H7 (cell line): ENCODE measurements around the gene ATOSA. TPM values are rescaled to one million over a fixed set of nuclear protein-coding genes. Genes with fewer than 3 reads are reported as not detected.

Source experiments
- DNase-seq: peaks from one replicate; pipeline ENCODE4 v3.0.0; 2012
- H3K27me3 ChIP-seq: 2 replicates; pipeline ENCODE4 v1.6.0; 2011; ENCODE audit warnings: mild to moderate bottlenecking, low read length; ENCODE audit not compliant: control insufficient read depth, insufficient read depth
- H3K36me3 ChIP-seq: replicated peaks from 2 replicates; pipeline ENCODE4 v1.5.1; 2011; ENCODE audit warnings: low read length; ENCODE audit not compliant: control insufficient read depth, insufficient read depth
- H3K4me3 ChIP-seq: 2 replicates; pipeline ENCODE4 v1.5.1; 2011; ENCODE audit warnings: low read depth, mild to moderate bottlenecking, control low read depth, low read length, moderate library complexity; ENCODE audit not compliant: insufficient read depth
- total RNA-seq: library from RNA; depleted of rRNA; stranded (reverse); fragments of >200 nt; shearing (Covaris generic); gene quantifications from 2 replicates; pipeline ENCODE4 v1.2.3, GENCODE V29; 2014

ATOSA gene
- total RNA-seq, 1 experiment from 2014 or later = 3.7 TPM

GRCh38 chr15:52677593-52678467 is 1.4 kb downstream of the ATOSA start:
- Histone ChIP-seq H3K36me3 (no peaks in the 10 kb centered on the region), H3K4me3 (peak overlapping the region; percentile 82)
- peak; percentile 65 for DNase-seq

GRCh38 chr15:52674831-52675230 is 4.4 kb downstream of the ATOSA start:
- no peaks in the 10 kb centered on the region for H3K36me3 ChIP-seq
- H3K4me3 ChIP-seq = no peak overlapping the region
- no peaks in the 10 kb centered on the region for H3K27me3 ChIP-seq
- DNase-seq = no peak

More at GRCh38 chr15:52677593-52678467, 1.4 kb downstream of the ATOSA start:
- no peaks in the 10 kb centered on the region for H3K27me3 ChIP-seq

- Histone ChIP-seq H3K4me3 (no peak overlapping the region), H3K36me3 (no peaks in the 10 kb centered on the region), H3K27me3 (no peaks in the 10 kb centered on the region)
- DNase-seq = no peak
Observed at GRCh38 chr15:52673734-52674133, 5.5 kb downstream of the ATOSA start.

DNA sequence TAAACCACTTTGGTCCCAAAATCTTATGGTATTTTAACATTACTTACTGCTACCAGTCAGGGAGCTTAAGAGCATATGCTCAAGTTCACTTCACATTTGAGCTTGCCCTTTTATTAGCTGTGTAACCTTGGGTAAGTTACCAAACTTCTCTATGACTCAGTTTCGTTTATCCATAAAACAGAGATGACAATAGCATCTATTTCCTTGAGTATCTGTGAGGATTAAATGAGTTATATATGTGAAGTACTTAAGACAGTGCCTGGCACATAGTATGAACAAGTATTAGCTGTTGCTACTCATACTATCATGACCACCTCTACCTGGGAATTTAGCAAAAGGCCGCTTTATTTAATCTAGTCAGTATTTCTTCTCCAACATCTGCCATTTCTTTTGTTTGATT is 5.9 kb downstream of the ATOSA start:
- Histone ChIP-seq H3K27me3 (no peaks in the 10 kb centered on the region), H3K4me3 (no peak overlapping the region), H3K36me3 (no peaks in the 10 kb centered on the region)
- DNase-seq = no peak

- DNase-seq = no peak
- Histone ChIP-seq H3K27me3 (no peaks in the 10 kb centered on the region), H3K4me3 (no peak overlapping the region), H3K36me3 (no peaks in the 10 kb centered on the region)
Observed at GRCh38 chr15:52672661-52673060, 6.5 kb downstream of the ATOSA start.

DNA sequence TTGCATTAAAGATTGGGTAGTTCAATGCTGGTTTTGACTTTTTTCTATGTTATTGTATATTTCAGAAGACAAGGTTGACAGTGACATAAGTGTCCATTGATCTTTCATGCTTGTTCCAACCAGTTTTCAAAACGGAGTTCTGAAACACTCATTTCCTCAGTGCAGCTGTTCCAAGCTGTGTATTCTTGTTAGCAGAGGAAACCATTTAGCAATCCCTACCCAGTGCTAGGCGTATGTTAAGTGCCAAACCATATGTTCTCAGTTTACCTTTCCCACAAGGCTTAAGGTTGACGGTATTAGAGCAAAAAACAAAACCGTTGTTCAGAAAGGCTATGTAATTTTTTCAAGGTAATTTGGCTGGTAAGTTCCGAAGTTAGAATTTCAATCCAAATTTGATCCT is 9.1 kb downstream of the ATOSA start:
- DNase-seq = no peak
- Histone ChIP-seq H3K27me3 (no peaks in the 10 kb centered on the region), H3K36me3 (no peaks in the 10 kb centered on the region), H3K4me3 (no peak overlapping the region)

- no peak for DNase-seq
- Histone ChIP-seq H3K4me3 (no peak overlapping the region), H3K27me3 (no peaks in the 10 kb centered on the region), H3K36me3 (no peaks in the 10 kb centered on the region)
Observed at GRCh38 chr15:52668133-52668532, 11.1 kb downstream of the ATOSA start.

GRCh38 chr15:52667597-52667996 is 11.6 kb downstream of the ATOSA start:
- Histone ChIP-seq H3K27me3 (no peaks in the 10 kb centered on the region), H3K4me3 (no peak overlapping the region), H3K36me3 (no peaks in the 10 kb centered on the region)
- DNase-seq = no peak

DNA sequence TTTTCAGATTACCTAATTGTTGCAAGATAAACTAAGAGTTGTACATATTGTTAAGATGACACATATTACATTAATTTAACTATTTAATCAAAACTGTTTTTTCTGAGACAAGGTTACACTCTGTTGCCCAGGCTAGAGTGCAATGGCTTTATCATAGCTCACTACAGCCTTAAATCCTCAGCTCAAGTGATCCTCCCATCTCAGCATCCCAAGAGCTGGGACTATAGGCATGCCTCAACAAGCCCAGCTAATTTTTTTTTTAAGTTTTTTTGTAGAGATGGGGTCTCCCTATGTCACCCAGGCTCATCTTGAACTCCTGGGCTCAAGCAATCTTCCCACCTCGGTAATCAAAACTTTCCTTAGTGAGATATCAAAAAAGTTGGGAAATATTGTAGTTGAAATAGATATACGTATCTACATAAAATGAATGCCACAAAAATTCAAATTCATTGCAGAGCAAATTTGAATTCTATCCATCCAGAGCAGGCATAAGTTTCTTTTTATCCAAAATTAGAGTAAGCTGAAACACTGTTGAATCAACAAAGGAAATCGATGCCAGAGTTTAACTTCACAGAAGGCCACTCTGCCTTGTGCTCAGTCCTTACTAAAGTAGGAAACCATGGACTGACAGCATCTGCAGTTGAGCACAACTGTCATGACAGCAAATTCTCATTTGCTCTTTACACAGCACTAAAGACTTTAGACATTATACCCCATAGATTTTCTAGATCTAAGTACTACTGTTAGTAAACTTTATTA is 15.5 kb downstream of the ATOSA start:
- Histone ChIP-seq H3K4me3 (no peak overlapping the region), H3K27me3 (no peaks in the 10 kb centered on the region), H3K36me3 (no peaks in the 10 kb centered on the region)
- DNase-seq = no peak

- Histone ChIP-seq H3K4me3 (no peak overlapping the region), H3K36me3 (no peaks in the 10 kb centered on the region), H3K27me3 (no peaks in the 10 kb centered on the region)
- DNase-seq = no peak
Observed at GRCh38 chr15:52661909-52662308, 17.3 kb downstream of the ATOSA start.

DNA sequence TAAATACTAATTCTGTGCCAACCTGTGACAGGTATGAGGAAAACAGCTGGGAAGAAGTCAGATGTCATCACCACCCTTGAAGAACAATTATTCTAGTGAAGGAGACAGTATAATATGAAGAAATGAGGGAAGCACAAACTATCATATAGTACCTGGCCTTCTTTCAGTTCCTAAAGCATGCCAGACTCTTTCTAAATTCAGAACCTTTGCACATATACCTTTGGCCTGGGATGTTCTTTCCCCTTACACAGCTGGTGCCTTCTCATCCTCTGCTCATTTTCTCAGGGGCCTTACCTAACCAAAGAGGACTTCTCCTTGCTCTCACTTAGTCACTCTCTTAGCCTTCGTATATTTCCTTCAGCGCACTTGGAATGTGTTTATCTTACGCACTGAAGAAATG is 19.0 kb downstream of the ATOSA start:
- Histone ChIP-seq H3K36me3 (no peaks in the 10 kb centered on the region), H3K27me3 (no peaks in the 10 kb centered on the region), H3K4me3 (no peak overlapping the region)
- DNase-seq = no peak

GRCh38 chr15:52658955-52659354 is 20.2 kb downstream of the ATOSA start:
- H3K27me3 ChIP-seq = no peaks in the 10 kb centered on the region
- H3K36me3 ChIP-seq = no peaks in the 10 kb centered on the region
- no peak overlapping the region for H3K4me3 ChIP-seq
- no peak for DNase-seq

DNA sequence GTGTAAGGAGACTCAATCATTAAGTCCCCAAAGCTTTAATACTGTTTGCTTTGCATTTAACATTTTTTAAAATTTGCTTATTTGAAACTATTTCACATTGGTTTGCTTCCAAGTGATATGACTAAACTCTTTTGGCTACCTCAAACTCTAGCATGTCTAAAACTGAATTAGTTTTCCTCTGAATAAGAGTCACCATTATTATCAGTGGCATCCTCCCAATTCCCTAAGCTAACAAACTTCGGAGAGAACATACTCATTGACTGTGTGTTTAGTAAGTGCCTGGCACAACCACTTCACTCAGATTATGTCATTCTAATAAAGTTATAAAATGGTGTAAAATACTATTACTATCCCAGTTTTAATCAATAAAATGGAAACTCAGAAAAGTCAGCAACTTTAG is 21.9 kb downstream of the ATOSA start:
- H3K27me3 ChIP-seq = no peaks in the 10 kb centered on the region
- no peak for DNase-seq

DNA sequence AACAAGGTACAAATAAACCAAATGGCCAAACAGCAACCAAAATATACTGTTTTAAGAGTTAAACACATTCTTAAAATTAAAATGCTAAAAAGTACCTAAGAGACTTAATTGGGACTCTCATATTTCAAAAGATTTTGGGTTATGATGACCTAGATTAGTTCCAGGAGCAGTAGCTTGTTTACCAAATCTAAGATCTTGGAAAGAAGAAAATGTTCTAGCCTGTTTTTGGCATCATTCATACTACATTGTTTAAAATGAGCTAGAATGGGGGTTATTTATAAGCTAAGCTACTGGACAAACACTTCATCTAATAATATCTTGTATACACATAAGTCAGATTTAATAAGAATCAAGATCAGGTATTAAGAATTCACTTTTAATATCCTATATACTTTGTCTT is 22.8 kb downstream of the ATOSA start:
- Histone ChIP-seq H3K4me3 (no peak overlapping the region), H3K27me3 (no peaks in the 10 kb centered on the region), H3K36me3 (no peaks in the 10 kb centered on the region)
- no peak for DNase-seq

More for the DNA sequence above, 21.9 kb downstream of the ATOSA start:
- H3K4me3 ChIP-seq = no peak overlapping the region
- H3K36me3 ChIP-seq = no peaks in the 10 kb centered on the region

- DNase-seq = no peak
- no peaks in the 10 kb centered on the region for H3K27me3 ChIP-seq
- H3K4me3 ChIP-seq = no peak overlapping the region
- no peaks in the 10 kb centered on the region for H3K36me3 ChIP-seq
Observed at GRCh38 chr15:52653431-52653964, 25.7 kb downstream of the ATOSA start.
